Coronary artery (tissue), 2 donors: Measurements from ENCODE around the gene PDE12.

Experiments
- DNase-seq: peaks from one replicate; pipeline ENCODE4 v3.0.0-alpha.2; 2017; ENCODE audit warnings: low spot score
- H3K27ac ChIP-seq, 2 donors: fragments of 200-600 bp; sonication (generic); one replicate each; pipeline ENCODE4 v1.5.1; 2016 to 2019
- H3K4me3 ChIP-seq: fragments of 200-600 bp; sonication (generic); 2 replicates; pipeline ENCODE4 v1.5.1; 2016; ENCODE audit warnings: mild to moderate bottlenecking, moderate library complexity
- CTCF ChIP-seq: fragments of 200-600 bp; sonication (generic); IDR thresholded peaks from one replicate; pipeline ENCODE4 v1.5.1; 2019; ENCODE audit warnings: antibody characterized with exemption

PDE12 gene

GRCh38 chr3:57555738-57556458 lies at the start of gene PDE12:
TSS of gene PDE12 (plus strand) at chr3:57556274. CDS start at chr3:57556380, 106 bp downstream.
- no peak for TF ChIP-seq CTCF
- peak within 1 kb of the TSS; percentile 98 for H3K4me3 ChIP-seq
- DNase-seq = peak; percentile 94
- peak within 1 kb of the TSS; percentile 75 to 89 for H3K27ac ChIP-seq

- no peak overlapping the region for H3K27ac ChIP-seq
- no peak for TF ChIP-seq CTCF
- H3K4me3 ChIP-seq = no peak overlapping the region
- no peak for DNase-seq
Measured at GRCh38 chr3:57512166-57512565, 43.9 kb upstream of the PDE12 start.

- Histone ChIP-seq H3K4me3 (no peak overlapping the region), H3K27ac (no peak overlapping the region)
- no peak for DNase-seq
- no peak for TF ChIP-seq CTCF
Measured at GRCh38 chr3:57518276-57518915, 37.7 kb upstream of the PDE12 start.

- DNase-seq = no peak
- Histone ChIP-seq H3K4me3 (no peak overlapping the region), H3K27ac (no peak overlapping the region)
- TF ChIP-seq CTCF = no peak
Measured at GRCh38 chr3:57530071-57530608, 25.9 kb upstream of the PDE12 start.

GRCh38 chr3:57538465-57538864 lies 17.6 kb upstream of the PDE12 start:
- DNase-seq = no peak
- H3K4me3 ChIP-seq = no peak overlapping the region
- no peak overlapping the region for H3K27ac ChIP-seq
- TF ChIP-seq CTCF = no peak

GRCh38 chr3:57544181-57545125 lies 11.6 kb upstream of the PDE12 start, which contains the start of gene DNAH12:
TSS of gene DNAH12 (minus strand) at chr3:57544344. CDS start at chr3:57542870, 1,474 bp downstream.
- DNase-seq = no peak

More at GRCh38 chr3:57544181-57545125, 11.6 kb upstream of the PDE12 start, which contains the start of gene DNAH12:
- Histone ChIP-seq H3K4me3 (peak within 1 kb of the TSS; percentile 55), H3K27ac (no peak within 1 kb of the TSS)
- TF ChIP-seq CTCF = no peak
